Measurements from ENCODE around the gene TRHDE.
"Not testable (repeated sequence)": the region's sequence is repeated elsewhere in the genome, so short reads cannot be mapped to it uniquely, and the experiment has no call there.

Gene TRHDE

DNA sequence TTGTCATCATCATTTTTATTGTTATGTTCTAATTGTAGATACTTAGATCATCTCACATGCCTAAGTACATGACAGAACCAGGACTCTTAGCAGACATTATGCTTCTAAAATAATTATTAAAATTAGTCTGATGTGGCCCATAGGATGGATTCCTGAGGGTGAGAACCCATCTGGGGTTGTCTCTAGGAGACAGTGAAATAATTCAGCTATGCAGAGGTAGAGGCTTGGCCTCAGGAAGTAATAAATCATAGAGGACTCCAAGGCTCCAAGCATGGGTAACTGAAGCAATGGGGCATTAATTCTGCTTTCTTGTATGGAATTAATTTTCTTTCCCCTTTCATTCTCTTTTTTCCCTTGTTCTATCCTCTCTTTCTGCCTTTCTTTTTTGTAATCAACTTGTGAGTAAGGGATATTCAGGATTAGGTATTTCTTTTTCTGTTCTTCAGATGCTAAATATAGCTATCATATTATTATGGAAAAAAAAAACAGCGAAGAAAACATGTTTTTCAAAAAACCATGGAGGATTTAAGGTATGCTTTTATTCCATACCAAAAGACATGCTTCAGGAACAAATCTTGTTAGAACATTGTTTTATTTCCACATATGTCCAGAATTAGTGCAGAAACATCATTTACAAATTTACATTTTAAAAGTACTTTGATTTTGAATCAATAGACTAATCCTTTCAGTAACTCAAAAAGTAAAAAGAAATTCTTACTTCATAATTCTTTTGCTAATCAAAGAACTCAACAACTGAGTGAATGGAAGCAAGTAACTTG, 263.2 kb downstream of the TRHDE start:
- no peak for DNase-seq

DNA sequence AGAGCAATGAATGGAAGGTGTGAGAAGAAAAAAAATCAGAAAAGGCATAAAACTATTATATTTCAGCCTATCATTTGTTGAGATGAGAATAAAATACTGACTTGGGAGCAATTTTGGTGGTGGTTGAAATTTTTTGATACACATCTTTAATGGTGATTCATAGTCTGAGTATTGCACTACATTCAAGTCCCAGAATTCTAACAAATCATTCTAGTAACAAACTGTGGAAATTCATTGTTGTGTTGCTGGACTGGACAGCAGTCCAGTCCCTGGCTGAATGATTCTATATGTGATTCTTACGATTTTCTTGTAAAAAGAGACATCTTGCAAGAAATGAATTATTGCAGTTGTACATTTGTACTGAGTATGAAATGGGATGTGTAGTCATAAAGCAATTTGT, 268.6 kb downstream of the TRHDE start:
- DNase-seq: no peak

DNA sequence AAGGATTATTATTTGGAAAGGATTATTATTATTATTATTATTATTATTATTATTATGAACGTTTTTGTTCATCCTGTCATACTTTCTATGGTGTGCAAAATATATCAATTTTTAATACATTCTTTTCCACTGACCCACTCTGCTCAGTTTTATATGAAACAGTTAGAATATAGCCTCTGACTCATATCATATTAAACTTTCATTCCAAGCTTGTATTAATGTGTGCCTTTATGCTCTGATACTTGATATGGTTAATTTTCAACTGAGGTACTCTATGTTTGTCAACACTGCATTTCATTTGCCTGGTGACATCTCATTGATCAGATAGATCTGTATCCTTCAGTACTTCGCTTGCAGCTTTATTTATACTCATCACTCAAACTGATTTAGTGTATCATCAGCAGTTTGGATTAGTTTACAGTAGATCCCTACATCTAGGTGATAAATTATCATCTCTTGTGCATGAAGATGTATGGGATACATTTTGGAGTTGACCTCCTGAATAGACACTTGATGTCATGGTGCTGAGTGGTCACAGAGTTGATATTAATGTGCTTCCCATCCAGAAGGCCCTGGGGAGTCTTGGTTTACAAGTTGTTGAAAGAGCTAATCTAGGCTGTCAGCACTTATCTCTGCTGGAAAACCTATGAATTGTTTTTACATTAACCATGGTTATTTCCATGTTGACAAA, 271.8 kb downstream of the TRHDE start:
- no peak for DNase-seq

DNA sequence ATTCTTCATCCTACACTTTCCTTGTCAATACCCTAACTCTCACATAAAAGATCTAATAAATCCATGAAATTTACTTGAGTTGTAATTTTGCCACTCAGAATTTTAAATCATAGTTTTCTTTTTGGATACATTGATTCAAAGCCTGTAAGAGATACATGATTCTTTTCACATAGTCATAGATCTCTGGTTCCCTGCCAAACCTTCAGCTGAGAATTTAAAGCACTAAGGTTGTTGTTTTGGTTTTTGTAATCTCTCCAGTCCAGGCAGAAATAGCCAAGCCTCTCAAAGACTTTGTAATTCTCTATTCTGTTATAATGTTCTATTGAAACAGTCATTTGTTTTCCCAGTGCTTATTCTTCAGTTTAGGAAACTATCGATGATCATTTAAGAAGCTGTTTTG, 273.9 kb downstream of the TRHDE start:
- DNase-seq: no peak

DNA sequence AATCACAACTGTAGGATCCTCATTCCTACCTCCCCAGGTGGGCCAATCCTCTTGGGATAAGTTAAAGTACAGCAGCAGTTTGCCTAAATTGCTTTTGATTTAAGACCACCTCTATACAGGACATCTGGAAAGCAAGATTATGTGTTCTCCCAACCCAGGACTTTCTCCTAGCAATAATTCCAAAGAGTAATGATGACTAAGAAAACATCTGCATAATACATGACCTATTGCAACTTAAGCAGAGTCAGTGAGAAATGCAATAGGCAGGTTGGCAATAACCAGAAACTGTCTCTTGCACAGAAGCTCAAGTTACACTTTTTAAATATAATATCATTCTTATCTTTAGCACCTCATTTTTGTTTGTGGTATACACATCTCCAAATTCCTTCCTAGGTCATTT, 275.4 kb downstream of the TRHDE start:
- DNase-seq: no peak

DNA sequence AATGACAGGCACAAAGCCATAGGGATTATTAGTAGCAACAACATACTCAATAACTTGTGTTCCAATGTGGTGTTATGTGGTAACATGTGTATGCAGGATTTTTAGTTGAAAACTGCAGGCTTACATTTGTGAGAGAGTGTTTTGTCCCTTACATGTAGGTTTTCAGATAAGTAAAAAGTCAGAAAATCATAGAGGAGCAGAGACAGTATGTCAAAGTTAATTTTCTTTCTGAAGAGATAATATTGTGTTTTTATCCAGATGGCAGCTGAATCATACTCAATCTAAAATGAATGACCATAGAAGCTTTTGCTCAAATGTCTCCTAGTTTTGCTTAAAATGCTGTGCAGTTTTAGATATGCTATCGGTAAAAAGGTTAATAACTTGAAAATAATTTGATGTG, 277.0 kb downstream of the TRHDE start:
- no peak for DNase-seq

DNA sequence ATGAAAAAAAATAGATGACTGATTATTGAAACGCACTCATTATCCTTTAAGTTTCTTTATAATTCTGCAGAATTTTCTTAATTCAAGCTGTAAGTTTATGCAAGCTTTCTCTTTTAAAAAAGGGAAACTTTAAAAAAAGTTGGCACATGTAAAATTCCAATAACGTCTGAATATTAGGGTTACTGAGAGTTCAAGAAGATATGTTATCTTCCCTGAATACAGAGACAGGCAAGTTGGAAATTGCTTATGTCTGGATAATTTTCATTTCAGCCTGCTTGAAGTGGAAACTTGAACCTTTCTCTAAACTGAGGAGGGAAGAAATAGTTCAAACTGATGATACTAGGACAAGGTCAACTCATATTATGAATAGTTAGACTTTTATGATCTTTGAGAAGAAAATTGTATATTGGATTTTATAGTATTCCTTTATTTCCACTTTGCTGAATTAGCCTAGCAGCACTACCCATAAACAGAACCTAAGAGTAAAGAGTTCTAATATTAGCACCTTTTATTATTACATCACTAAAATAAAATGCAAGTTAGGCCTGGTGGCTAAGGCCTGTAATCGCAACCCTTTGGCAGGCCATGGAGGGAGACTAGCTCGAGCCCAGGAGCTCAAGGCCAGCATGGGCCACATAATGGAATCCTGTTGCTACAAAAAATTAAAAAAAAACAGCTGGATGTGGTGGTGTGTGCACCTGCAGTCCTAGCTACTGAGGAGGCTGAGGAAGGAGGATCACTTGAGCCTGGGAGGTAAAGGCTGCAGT, 288.0 kb downstream of the TRHDE start:
- no peak for DNase-seq

DNA sequence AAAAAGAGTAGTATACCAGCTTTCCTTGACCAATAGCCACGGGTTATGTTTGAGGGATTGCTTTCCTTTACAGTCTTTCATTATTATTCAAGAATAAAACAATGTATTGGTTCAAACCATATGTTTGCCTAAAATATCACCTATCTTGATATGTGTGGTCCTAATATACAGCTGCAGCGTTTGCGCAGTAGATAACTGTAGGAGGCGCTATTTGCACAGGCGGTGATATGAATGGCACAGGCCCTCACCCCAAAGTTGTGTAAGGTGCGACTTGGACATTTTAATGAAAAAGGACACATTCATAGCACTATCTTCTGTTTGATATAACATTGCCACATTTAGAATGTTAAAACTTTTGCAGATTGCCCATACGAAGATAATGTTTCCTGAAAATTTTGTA, 298.4 kb downstream of the TRHDE start:
- no peak for DNase-seq

DNA sequence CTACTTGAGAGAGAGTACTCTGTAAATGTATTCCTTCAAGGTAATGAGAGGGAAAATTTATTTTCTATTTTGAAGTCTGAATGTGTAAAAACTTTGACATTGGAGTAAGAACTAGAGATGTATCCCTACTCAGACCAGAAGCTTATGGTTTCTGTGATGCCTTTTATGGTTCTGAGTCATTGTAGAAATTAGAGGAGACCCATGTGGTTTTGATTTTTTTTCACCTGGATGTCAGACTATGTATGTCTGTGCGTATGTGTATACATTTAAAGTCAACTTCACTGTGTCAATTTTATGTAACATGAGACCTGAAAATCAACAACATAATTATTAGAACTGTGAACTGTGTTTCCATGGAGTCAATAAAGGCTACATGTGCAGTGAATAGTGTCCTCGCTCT, 302.0 kb downstream of the TRHDE start:
- DNase-seq: no peak

DNA sequence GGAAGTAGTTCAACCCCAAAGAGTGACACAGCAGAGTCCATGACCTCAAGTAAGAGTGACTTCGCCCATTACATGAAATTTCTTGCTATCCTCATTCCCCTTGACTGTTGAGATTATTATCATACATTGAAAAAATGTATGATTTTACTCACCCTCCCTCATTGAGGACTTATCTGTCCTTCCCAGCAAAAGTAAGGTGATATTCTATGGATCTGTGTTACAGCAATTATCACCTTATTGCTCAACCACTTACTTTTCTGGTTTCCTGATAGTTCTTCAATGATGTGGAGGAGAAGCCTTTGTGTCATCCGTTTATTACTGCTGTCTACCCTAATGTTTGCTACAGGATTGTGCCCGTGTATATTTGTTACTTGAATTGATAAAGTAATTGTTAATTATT, 306.2 kb downstream of the TRHDE start:
- DNase-seq: no peak

DNA sequence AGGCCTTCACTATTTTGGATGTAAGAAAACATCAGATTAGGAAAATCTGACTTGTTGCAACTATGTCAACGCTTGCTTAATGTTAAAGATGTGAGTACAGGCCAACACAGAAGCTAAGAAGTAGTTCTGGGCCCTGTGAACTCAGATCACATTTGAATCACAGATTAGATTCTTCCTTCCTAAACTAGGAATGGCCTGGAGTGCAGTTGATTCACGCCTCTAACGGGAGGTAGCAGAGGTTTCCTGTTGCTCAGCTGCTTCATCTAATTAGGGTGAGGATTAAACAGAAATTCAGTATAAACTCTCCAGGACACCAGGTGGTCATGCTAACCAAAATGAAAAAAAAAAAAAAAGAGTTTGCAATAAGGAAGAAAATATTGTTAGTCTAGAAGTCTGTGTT, 314.3 kb downstream of the TRHDE start:
- DNase-seq: no peak

DNA sequence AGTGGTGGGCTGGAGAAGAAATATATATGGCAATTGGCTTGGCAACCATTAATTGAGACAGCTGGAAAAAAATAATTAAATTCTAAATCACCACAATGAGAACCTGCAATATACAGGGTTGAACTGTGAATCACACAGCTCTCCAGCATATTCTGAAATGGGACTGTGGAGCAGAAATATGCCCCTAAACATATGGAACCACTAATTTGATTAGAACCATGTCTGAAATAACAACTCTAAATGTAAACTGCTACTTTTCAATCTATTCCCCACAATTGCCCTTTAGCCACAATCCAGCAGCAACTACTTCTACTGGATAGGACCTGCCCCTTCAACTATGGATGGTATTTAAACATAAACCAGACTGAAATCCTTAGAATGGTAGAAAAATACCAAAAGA, 330.4 kb downstream of the TRHDE start:
- no peak for DNase-seq

DNA sequence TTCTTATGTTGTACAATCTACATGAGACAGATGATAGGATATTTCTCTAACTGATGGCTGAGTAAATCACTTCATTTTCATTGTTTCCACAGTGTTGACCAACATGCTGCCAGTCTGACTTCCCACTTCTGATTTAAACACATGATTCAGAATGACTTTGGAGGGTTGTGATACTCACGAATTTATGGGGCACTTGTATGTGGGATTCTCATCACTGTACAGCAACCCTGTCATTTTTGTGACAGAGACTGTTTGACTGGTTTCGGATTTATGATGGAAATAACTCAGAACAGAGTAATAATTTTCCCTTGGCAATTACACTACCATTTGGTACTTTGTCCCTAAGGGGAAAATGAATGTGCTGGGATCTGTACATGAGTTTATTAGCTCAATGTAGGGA, 333.8 kb downstream of the TRHDE start:
- no peak for DNase-seq

DNA sequence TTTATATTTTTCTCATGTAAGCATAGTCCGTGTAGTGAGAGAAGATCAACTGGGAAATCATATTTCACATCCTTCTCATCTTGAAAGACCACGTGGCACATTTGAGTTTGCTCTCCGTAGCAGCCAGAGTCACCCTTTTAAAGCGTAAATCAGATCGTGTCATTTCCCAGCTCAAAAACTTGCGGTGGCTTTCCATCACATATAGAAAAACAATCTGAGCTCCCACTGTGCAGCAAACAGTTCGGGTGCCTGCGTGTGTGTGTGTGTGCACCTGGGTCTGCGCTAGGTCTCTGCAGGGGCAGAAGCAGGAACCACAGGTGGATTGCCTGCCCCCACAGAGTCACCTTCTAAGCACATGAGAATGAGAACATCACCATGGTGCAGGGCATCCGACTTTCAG, 338.2 kb downstream of the TRHDE start:
- DNase-seq: no peak

DNA sequence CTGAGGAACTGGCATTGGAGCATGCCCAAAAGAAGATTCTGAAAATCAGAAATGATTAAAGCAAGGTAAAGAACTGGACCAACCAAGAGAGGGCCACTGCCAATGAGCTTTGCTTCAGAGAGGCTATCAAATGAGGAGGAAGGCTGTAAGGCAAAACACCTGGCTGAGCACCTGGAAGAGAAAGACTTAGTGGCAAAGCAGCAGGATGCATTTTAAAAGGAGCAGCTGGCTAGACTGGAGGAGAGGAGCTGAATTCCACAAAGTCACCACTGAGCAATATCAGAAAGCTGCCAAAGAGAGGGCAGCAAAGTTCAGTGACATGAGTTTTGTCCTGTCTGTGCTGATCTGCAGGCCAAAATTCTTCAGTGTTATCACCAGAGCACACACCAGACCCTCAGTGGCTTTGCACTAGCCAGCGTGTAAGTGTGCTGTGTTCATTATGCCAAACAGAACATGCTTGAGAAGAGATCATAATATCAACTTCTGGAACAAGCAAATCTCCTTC, 338.7 kb downstream of the TRHDE start:
- DNase-seq: no peak

DNA sequence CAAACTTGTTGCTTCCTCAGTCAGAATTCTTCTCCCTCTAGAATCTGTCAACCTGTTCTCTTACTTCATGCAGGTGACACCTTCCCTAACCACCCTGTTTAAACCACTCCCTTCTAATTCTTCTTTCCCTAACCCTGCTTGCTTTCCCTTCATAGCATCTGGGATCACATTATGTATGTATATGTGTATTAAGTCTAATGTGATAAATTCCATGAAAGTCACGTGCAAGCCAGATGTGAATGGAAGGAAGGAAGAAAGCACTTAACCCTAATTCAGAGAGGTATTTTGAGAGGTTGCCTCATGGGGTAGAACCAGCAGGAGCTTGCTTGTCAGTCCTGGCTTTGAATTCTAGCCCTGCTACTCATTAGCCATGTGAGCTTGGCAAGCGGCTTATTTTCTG, 340.0 kb downstream of the TRHDE start:
- DNase-seq: no peak

DNA sequence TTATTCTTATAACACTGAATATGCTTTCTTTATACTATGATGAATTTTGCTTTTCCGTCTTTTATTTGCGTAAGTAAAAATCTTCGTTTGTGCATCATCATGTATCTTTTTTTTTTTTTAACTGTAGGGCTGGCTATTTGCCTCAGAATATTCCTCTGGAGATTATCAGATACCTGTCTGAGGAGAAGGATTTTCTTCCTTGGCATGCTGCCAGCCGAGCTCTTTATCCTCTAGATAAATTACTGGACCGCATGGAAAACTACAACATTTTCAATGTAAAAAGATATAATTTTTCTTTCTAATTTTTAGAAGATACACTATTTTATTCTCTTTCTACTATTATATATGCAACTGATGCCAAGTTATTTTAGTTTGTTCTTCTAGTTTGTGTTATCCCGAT, 346.6 kb downstream of the TRHDE start:
- DNase-seq: no peak

DNA sequence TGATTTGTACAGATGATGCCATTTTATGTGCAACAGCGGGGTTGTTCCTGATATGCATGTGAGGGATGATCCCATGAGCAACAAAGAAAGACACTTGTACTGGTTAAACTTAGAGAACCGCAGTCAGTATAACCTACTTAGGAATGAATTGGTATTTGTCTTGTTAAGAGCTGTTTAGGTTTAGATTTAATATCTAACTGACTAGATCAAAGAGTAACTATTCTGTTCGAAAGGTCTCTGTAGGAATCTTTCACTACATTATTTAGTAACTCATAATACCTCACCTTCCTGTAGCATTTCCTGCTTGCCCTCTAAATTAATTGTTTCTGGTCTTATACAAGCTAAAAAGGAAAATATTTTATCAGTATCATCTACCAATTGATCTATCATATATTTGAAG, 350.4 kb downstream of the TRHDE start:
- no peak for DNase-seq

DNA sequence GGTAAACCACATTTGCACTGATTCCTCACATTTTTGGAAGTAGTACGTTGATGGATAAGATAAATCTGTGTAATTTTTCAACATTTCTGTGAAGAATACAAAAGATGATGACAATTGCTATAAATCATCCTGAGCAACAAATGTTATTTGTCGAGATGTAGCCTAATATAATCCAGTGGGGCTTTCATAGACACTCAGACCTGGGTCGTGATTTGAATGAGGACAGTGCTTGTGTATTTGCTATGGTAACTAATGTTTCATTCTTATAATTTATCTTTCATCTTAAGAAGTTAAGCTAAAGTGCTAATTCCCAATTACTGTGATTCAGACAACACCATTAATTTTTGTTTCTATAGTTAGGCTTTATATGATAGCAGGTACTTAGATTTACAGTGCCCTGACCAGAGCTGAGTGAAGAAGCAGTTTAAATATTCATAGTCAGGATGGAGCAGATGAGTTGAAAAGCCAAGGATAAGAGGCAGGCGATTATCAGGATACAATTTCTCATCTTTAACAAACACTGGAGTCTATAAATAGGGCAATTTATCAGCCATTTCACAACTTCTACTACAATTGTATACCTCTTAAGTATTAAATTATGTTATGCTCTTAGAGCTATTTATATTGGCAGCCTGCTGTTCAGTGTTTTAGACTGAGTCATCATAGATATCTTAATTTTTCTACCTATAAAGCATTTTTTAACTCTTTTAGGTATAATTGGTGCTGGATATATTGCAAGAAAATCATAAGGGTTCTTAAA, 359.9 kb downstream of the TRHDE start:
- DNase-seq: no peak

DNA sequence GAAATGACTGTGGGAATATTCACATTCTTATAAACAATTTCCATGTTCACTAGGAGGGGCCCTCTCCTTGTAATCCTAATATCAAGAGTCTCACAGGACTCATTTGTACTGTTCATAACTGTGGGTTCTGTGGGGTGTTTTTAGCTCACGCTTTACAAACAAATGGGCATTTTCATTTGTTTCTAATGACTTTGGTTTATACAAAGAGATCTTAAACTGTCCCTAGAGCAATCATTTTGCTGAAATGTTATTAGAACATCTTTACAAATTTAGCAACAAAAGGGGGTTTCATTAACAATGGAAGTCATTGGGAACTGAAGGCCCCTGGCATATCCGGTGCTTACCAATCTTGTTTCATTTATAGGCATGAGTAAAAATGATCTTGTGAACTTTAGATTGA, 370.5 kb downstream of the TRHDE start:
- DNase-seq: no peak

DNA sequence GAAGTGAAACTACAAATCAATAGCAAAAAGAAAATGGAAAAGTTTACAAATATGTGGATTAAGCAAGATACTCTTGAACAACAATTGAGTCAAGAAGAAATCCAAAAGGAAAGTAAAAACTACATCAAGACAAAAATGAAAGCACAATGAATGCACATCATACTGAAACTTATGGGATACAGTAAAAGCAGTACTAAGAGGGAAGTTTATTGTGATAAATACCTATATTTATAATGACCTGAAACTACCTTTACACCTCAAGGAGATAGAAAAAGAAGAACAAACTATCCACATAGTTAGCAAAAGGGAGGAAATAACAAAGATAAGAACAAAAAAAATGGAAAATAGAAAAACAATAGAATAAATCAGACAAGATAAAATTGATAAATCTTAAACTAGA, 375.0 kb downstream of the TRHDE start:
- no peak for DNase-seq

DNA sequence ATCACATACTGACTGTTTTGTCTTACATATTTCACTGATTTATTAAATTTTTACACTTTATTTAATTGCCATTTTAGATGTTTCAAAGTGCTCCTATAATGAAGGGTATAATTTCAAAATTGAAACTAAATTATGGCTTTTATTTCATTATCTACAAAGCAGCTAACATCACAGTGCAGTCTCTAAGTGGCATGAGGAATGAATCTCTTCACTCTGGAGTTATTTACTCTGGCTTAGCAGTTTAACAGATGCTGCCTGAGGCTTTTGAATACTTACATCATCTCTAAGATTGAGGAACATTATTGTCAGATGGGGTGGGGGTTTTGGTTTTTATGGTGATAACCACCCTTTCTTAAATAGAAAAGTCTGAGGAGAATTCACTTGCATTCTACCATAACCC, 386.4 kb downstream of the TRHDE start:
- DNase-seq: no peak

DNA sequence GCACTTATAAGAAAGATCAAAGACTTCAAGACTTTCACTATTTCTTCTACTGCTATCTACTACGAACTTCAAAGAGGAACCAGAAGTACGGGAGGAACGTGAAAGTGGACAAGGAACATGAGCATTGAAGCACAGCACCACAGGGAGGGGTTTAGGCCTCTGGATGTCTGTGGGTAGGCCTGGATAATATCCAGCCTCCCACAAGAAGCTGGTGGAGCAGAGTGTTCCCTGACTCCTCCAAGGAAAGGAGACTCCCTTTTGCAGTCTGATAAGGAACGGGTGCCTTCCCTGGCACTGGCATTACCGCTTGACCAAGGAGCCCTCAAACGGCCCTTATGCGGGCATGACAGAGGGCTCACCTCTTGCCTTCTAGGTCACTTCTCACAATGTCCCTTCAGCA, 388.0 kb downstream of the TRHDE start:
- DNase-seq: not testable (repeated sequence)
